Measurements from ENCODE around the gene SLX9.
A peak's percentile ranks its signal among the peaks of the same experiment; 100 is the strongest.

DNA sequence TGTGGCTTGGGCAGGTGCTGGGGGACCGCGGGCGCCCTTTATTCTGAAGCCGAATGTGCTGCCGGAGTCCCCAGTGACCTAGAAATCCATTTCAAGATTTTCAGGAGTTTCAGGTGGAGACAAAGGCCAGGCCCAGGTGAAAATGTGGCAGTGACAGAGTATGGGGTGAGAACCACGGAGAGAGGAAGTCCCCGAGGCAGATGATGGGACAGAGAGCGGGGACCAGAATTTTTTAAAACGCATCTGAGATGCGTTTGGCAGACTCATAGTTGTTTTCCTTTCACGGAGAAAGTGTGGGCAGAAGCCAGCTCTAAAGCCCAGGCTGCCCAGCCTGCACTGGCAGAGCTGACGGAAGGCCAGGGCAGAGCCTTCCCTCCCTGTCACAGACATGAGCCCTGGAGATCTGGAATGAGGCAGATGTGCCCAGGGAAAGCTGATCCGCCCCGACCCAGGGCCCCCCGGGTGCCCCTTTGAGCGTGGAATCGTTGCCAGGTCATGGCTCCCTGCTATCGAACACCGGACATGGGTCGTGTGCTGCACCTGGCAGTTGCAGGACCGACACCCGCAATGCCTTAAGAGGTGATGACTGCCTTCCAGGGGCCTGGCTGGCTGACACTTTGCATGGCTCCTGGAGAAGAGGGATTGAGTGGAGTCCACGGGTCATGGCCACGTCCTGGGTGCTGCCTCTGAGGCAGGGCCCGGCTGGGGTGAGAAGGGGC is 6.5 kb upstream of the SLX9 start:
- TF ChIP-seq POLR2A (IDR thresholded peaks at IDR 0.05; ENCODE audit: low read depth, low read length) (no peak), POLR2AphosphoS5 (IDR thresholded peaks at IDR 0.05; ENCODE audit: low read depth, low read length) (no peak), SPI1 (IDR thresholded peaks at IDR 0.05; ENCODE audit: low read depth, low read length) (peak; percentile 31; the same call in 1 of the 2 replicates), TAF1 (IDR thresholded peaks at IDR 0.05; ENCODE audit: low read depth, low read length) (no peak), POU2F2 (IDR thresholded peaks at IDR 0.05; ENCODE audit: low read depth, low read length) (no peak)
